Endometrial microvascular endothelial cells (primary cell): ENCODE data around the gene TGIF2. TPM values are rescaled to one million over a fixed set of nuclear protein-coding genes. Genes with fewer than 3 reads are reported as not detected.

ENCODE experiments used
- in situ Hi-C: cut with HindIII; loops from 2 replicates; pipeline ENCODE4 v1.10.0; 2017; ENCODE audit warnings: low sequenced_read_pairs, low pct_unique_long_range_greater_than_20kb; ENCODE audit errors: inconsistent ontology term
- total RNA-seq: library from RNA; depleted of rRNA; stranded (reverse); fragments of >200 nt; gene quantifications from one replicate; pipeline ENCODE4 v1.2.3, GENCODE V29; 2015; ENCODE audit errors: inconsistent ontology term

TGIF2 gene
- total RNA-seq, 1 donor from 2014 or later: 21.9 TPM

- in situ Hi-C loops: loop anchor here (25.0 kb wide), 1 partner anchor 145 kb away; no protein-coding TSS in a partner anchor
Measured at GRCh38 chr20:36632487-36633284, 59.3 kb downstream of the TGIF2 start.

- in situ Hi-C loops: loop anchor here (25.0 kb wide), 1 partner anchor 146 kb away; no protein-coding TSS in a partner anchor
Measured at GRCh38 chr20:36633285-36633772, 59.9 kb downstream of the TGIF2 start.

- in situ Hi-C loops: loop anchor here (25.0 kb wide), 1 partner anchor 147 kb away; no protein-coding TSS in a partner anchor
Measured at GRCh38 chr20:36634342-36634741, 60.9 kb downstream of the TGIF2 start.

- in situ Hi-C loops: loop anchor here (25.0 kb wide), 1 partner anchor 152 kb away; no protein-coding TSS in a partner anchor
Measured at GRCh38 chr20:36638876-36639400, 65.5 kb downstream of the TGIF2 start.

DNA sequence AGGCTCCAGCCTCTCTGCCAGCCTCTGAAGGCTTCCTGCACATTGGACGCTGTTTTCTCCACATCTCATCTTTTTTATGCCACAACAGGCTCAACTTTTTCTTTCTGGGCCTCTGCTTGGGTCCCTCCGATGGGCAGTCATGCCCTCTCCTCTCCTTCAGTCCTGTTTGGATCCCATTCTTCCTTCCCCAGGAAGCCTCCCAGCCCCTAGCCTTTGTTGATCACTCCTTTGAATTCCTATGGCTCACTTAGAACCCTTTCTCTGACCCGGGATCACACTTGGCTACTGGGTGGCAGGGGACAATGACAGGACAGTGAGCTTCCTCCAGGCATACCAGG lies 68.1 kb downstream of the TGIF2 start:
- in situ Hi-C loops: loop anchor here (25.0 kb wide), 1 partner anchor 154 kb away; no protein-coding TSS in a partner anchor

DNA sequence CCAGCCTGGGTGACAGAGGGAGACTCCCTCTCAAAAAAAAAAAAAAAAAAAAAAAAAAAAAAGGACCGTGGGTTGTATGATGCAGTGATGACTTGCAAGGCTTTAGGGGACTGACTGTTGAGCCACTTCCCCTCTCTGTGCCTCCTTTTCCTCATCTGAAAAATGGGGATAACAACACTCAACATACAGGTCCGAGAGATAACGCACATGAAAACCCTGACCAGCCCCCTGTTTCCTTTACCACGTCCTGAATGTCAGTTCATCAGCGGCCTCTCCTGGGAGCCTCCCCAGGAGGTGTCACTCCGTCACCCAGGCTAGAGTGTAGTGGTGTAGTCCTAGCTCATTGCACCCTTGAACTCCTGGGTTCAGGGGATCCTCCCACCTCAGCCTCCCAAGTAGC lies 68.7 kb downstream of the TGIF2 start:
- in situ Hi-C loops: loop anchor here (25.0 kb wide), 1 partner anchor 155 kb away; no protein-coding TSS in a partner anchor

Other genes with a start within 250 kb of the TGIF2 start
- 45.0 TPM for gene MYL9, start 32.1 kb upstream of the TGIF2 start, total RNA-seq
- gene RAB5IF, start 32.2 kb downstream of the TGIF2 start, total RNA-seq: 183 TPM
- 0.28 TPM for gene SLA2, start 72.6 kb downstream of the TGIF2 start, total RNA-seq
- gene NDRG3, start 172.5 kb downstream of the TGIF2 start, total RNA-seq: 31.8 TPM
- 38.2 TPM for gene DSN1, start 200.2 kb downstream of the TGIF2 start, total RNA-seq